Mucosa of rectum (tissue), 2 donors: ENCODE results near the gene USP10.

Experiments used
- H3K27ac ChIP-seq, 2 donors: one replicate each; pipeline ENCODE4 v1.7.0; 2013; ENCODE audit warnings: inconsistent platforms in 2 of 2, low read depth in 2 of 2, low read length in 2 of 2
- H3K27me3 ChIP-seq, 2 donors: one replicate each; pipeline ENCODE4 v1.7.0; 2013; ENCODE audit warnings: low read length in 2 of 2; ENCODE audit not compliant: control insufficient read depth in 2 of 2, insufficient read depth in 2 of 2
- H3K36me3 ChIP-seq, 2 donors: one replicate each; pipeline ENCODE4 v1.7.0; 2013; ENCODE audit warnings: low read length in 2 of 2; ENCODE audit not compliant: control insufficient read depth in 2 of 2, insufficient read depth in 2 of 2
- H3K4me1 ChIP-seq, 2 donors: one replicate each; pipeline ENCODE4 v1.7.0; 2013; ENCODE audit warnings: low read length in 2 of 2, mild to moderate bottlenecking in 1 of 2; ENCODE audit not compliant: control insufficient read depth in 2 of 2, insufficient read depth in 2 of 2
- H3K4me3 ChIP-seq, 2 donors: one replicate each; pipeline ENCODE4 v1.7.0; 2013; ENCODE audit warnings: low read length in 2 of 2
- H3K9ac ChIP-seq, 2 donors: one replicate each; pipeline ENCODE4 v1.7.0; 2013; ENCODE audit warnings: low read length in 2 of 2, low read depth in 1 of 2, mild to moderate bottlenecking in 1 of 2
- H3K9me3 ChIP-seq, 2 donors: one replicate each; pipeline ENCODE4 v1.7.0; 2013; ENCODE audit warnings: low read length in 2 of 2; ENCODE audit not compliant: control insufficient read depth in 2 of 2
- donor health status: healthy.
- donor health status: Normal muscosa, but diverticular disease.

USP10 gene

GRCh38 chr16:84810518-84811273, 110.9 kb downstream of the USP10 start:
- H3K9me3 ChIP-seq = no peaks in the 10 kb centered on the region
- H3K27ac ChIP-seq = no peak overlapping the region
- H3K4me1 ChIP-seq = no peaks in the 10 kb centered on the region
- no peak overlapping the region for H3K9ac ChIP-seq
- H3K27me3 ChIP-seq = peaks cover 3 to 4% of the 10 kb centered on the region in 2 donors
- H3K4me3 ChIP-seq = no peak overlapping the region
- H3K36me3 ChIP-seq = no peaks in the 10 kb centered on the region

GRCh38 chr16:84811529-84811928, 111.7 kb downstream of the USP10 start:
- no peaks in the 10 kb centered on the region for H3K4me1 ChIP-seq
- no peak overlapping the region for H3K27ac ChIP-seq
- no peaks in the 10 kb centered on the region for H3K9me3 ChIP-seq
- peaks cover 3 to 4% of the 10 kb centered on the region in 2 donors for H3K27me3 ChIP-seq
- H3K4me3 ChIP-seq = no peak overlapping the region
- H3K9ac ChIP-seq = no peak overlapping the region
- H3K36me3 ChIP-seq = no peaks in the 10 kb centered on the region

- H3K9me3 ChIP-seq = no peaks in the 10 kb centered on the region
- no peaks in the 10 kb centered on the region for H3K4me1 ChIP-seq
- H3K27ac ChIP-seq = no peak overlapping the region
- peaks cover 3 to 4% of the 10 kb centered on the region in 2 donors for H3K27me3 ChIP-seq
- H3K36me3 ChIP-seq = no peaks in the 10 kb centered on the region
- H3K4me3 ChIP-seq = no peak overlapping the region
- no peak overlapping the region for H3K9ac ChIP-seq
Measured at GRCh38 chr16:84813141-84813934, 113.5 kb downstream of the USP10 start.

- no peak overlapping the region for H3K4me3 ChIP-seq
- H3K4me1 ChIP-seq = peaks cover 5 to 6% of the 10 kb centered on the region in 2 donors
- H3K27me3 ChIP-seq = peaks cover 7 to 11% of the 10 kb centered on the region in 2 donors
- H3K36me3 ChIP-seq = no peaks in the 10 kb centered on the region
- no peak overlapping the region for H3K27ac ChIP-seq
- no peak overlapping the region for H3K9ac ChIP-seq
- no peaks in the 10 kb centered on the region for H3K9me3 ChIP-seq
Measured at GRCh38 chr16:84815462-84815861, 115.7 kb downstream of the USP10 start.

- Histone ChIP-seq H3K9me3 (no peaks in the 10 kb centered on the region), H3K27ac (no peak overlapping the region), H3K4me1 (peaks cover 8% of the 10 kb centered on the region in 2 donors), H3K9ac (no peak overlapping the region), H3K36me3 (no peaks in the 10 kb centered on the region), H3K4me3 (no peak overlapping the region), H3K27me3 (peaks cover 7 to 17% of the 10 kb centered on the region in 2 donors)
Measured at GRCh38 chr16:84816023-84816422, 116.2 kb downstream of the USP10 start.

- Histone ChIP-seq H3K27me3 (peaks cover 12 to 18% of the 10 kb centered on the region in 2 donors), H3K4me3 (no peak overlapping the region), H3K27ac (no peak overlapping the region)
Measured at GRCh38 chr16:84816485-84816884, 116.7 kb downstream of the USP10 start.

GRCh38 chr16:84817206-84817605, 117.4 kb downstream of the USP10 start:
- Histone ChIP-seq H3K36me3 (no peaks in the 10 kb centered on the region), H3K27ac (no peak overlapping the region), H3K9me3 (no peaks in the 10 kb centered on the region), H3K4me1 (peaks cover 8 to 12% of the 10 kb centered on the region in 2 donors), H3K9ac (no peak overlapping the region), H3K4me3 (no peak overlapping the region), H3K27me3 (peaks cover 12 to 18% of the 10 kb centered on the region in 2 donors)

More at GRCh38 chr16:84816485-84816884, 116.7 kb downstream of the USP10 start:
- Histone ChIP-seq H3K4me1 (peaks cover 8 to 10% of the 10 kb centered on the region in 2 donors), H3K9me3 (no peaks in the 10 kb centered on the region), H3K9ac (no peak overlapping the region), H3K36me3 (no peaks in the 10 kb centered on the region)

- Histone ChIP-seq H3K4me3 (no peak overlapping the region), H3K9me3 (no peaks in the 10 kb centered on the region), H3K27me3 (peaks cover 12 to 18% of the 10 kb centered on the region in 2 donors), H3K9ac (no peak overlapping the region), H3K27ac (no peak overlapping the region), H3K4me1 (peaks cover 8 to 12% of the 10 kb centered on the region in 2 donors), H3K36me3 (no peaks in the 10 kb centered on the region)
Measured at GRCh38 chr16:84817613-84818012, 117.8 kb downstream of the USP10 start.

- H3K4me3 ChIP-seq = no peak overlapping the region
- no peaks in the 10 kb centered on the region for H3K36me3 ChIP-seq
- peaks cover 12 to 18% of the 10 kb centered on the region in 2 donors for H3K27me3 ChIP-seq
- H3K27ac ChIP-seq = no peak overlapping the region
- H3K4me1 ChIP-seq = peaks cover 8 to 12% of the 10 kb centered on the region in 2 donors
- no peaks in the 10 kb centered on the region for H3K9me3 ChIP-seq
- no peak overlapping the region for H3K9ac ChIP-seq
Measured at GRCh38 chr16:84818133-84818532, 118.3 kb downstream of the USP10 start.

GRCh38 chr16:84818989-84819643, 119.3 kb downstream of the USP10 start:
- H3K9ac ChIP-seq = no peak overlapping the region
- peaks cover 8 to 18% of the 10 kb centered on the region in 2 donors for H3K27me3 ChIP-seq
- peaks cover 8 to 12% of the 10 kb centered on the region in 2 donors for H3K4me1 ChIP-seq
- H3K36me3 ChIP-seq = no peaks in the 10 kb centered on the region
- no peaks in the 10 kb centered on the region for H3K9me3 ChIP-seq
- H3K4me3 ChIP-seq = peak overlapping the region in 1 of 2 donors; percentile 44
- no peak overlapping the region for H3K27ac ChIP-seq
